K562 (cell line): Measurements from ENCODE around the gene USHBP1. TPM values are rescaled to one million over a fixed set of nuclear protein-coding genes. Genes with fewer than 3 reads are reported as not detected.

Source experiments
- ATAC-seq: fragments of 200-7000 bp; cut with Tn5 transposase; 3 replicates; pipeline ENCODE4 v1.9.1; 2020; ENCODE audit warnings: moderate library complexity
- BruUV-seq: library from RNA; stranded (reverse); fragments of 400-500 nt; replicated peaks from 2 replicates; lab custom pipeline; 2021; lab: Mats Ljungman, UMichigan
- CTCF ChIA-PET: fragments of 300-600 bp; formaldehyde crosslinking; extraction: SDS; loops from one replicate; lab custom pipeline; 2021; ENCODE audit warnings: low intra/inter-chr PET ratio; lab: Yijun Ruan, JAX
- POLR2A ChIA-PET: fragments of 300-600, 350-650 bp; sonication (Branson Sonifier 250); formaldehyde crosslinking; extraction: SDS; loops from one replicate; lab custom pipeline; 2021; ENCODE audit warnings: antibody characterized with exemption, inconsistent platforms; lab: Yijun Ruan, JAX
- DNase-seq, 4 experiments: peaks; one replicate each; pipeline versions ENCODE4 v3.0.0 to v3.0.0-alpha.2; 2011 to 2018; ENCODE audit warnings: low spot score in 3 of 4, mixed read lengths in 3 of 4; ENCODE audit errors: extremely low read depth in 1 of 4
- FAIRE-seq: peaks from 2 replicates; lab custom pipeline; 2011; peaks lifted over from hg19 to GRCh38; lab: Jason Lieb, UNC
- H2AFZ ChIP-seq: 2 replicates; pipeline ENCODE4 v1.6.0; 2011; ENCODE audit warnings: low read depth, low read length, control low read depth, inconsistent platforms
- H3K27ac ChIP-seq: fragments of 200-600 bp; 3 replicates; pipeline ENCODE4 v1.8.0; 2011; ENCODE audit warnings: low read depth, mild to moderate bottlenecking, control low read depth, inconsistent platforms, low read length, moderate library complexity, mixed read lengths; ENCODE audit errors: extremely low read depth
- H3K27me3 ChIP-seq, 2 experiments: fragments of 300-600 bp in 1 of 2; 2 replicates in 1 of 2; 3 replicates in 1 of 2; pipeline versions ENCODE4 v1.6.0 to v1.8.0; 2011; ENCODE audit warnings: inconsistent platforms in 2 of 2, low read length in 2 of 2, mild to moderate bottlenecking in 1 of 2, mixed read lengths in 1 of 2, moderate library complexity in 1 of 2; ENCODE audit not compliant: control insufficient read depth in 2 of 2, insufficient read depth in 2 of 2
- H3K36me3 ChIP-seq: fragments of 300-600 bp; 3 replicates; pipeline ENCODE4 v1.8.0; 2011; ENCODE audit warnings: mild to moderate bottlenecking, low read length, inconsistent platforms; ENCODE audit not compliant: control insufficient read depth, insufficient read depth
- H3K4me1 ChIP-seq, 2 experiments: fragments of 200-600 bp in 1 of 2; replicated peaks in 1 of 2; 2 replicates in 1 of 2; 3 replicates in 1 of 2; pipeline versions ENCODE4 v1.5.1 to v1.8.0; 2011; ENCODE audit warnings: inconsistent platforms in 2 of 2, low read length in 2 of 2, mild to moderate bottlenecking in 1 of 2, mixed read lengths in 1 of 2, moderate library complexity in 1 of 2; ENCODE audit not compliant: control insufficient read depth in 2 of 2, insufficient read depth in 2 of 2
- H3K4me2 ChIP-seq: 2 replicates; pipeline ENCODE4 v1.6.1; 2011; ENCODE audit warnings: low read length, control low read depth, inconsistent platforms, mixed read lengths; ENCODE audit not compliant: insufficient read depth
- H3K4me3 ChIP-seq: fragments of 200-600 bp; sonication (generic), shearing (Covaris generic); 2 replicates; pipeline ENCODE4 v1.5.1; 2016; ENCODE audit warnings: control low read depth, inconsistent platforms
- H3K79me2 ChIP-seq: fragments of 200-600 bp; 3 replicates; pipeline ENCODE4 v1.8.0; 2011; ENCODE audit warnings: low read length, inconsistent platforms; ENCODE audit not compliant: control insufficient read depth, insufficient read depth
- H3K9ac ChIP-seq, 2 experiments: 2 replicates each; pipeline versions ENCODE4 v1.6.0 to v1.6.1; 2011; ENCODE audit warnings: low read depth in 2 of 2, low read length in 2 of 2, control low read depth in 1 of 2, inconsistent platforms in 1 of 2, mild to moderate bottlenecking in 1 of 2, mixed read lengths in 1 of 2; ENCODE audit not compliant: insufficient read depth in 1 of 2
- H3K9me1 ChIP-seq: one replicate; pipeline ENCODE4 v1.6.0; 2011; ENCODE audit warnings: inconsistent platforms, mild to moderate bottlenecking, low read length, moderate library complexity; ENCODE audit not compliant: control insufficient read depth, insufficient read depth
- H3K9me3 ChIP-seq: replicated peaks from 2 replicates; pipeline ENCODE4 v1.5.1; 2011; ENCODE audit warnings: low read depth, low read length, inconsistent platforms; ENCODE audit not compliant: control insufficient read depth, insufficient read depth
- H4K20me1 ChIP-seq: replicated peaks from 2 replicates; pipeline ENCODE4 v1.6.1; 2011; ENCODE audit warnings: low read length, inconsistent platforms, mixed read lengths; ENCODE audit not compliant: control insufficient read depth, insufficient read depth
- CTBP1 ChIP-seq: fragments of 450-650 bp; IDR thresholded peaks from 2 replicates; pipeline ENCODE4 v1.6.1; 2016; ENCODE audit warnings: borderline replicate concordance
- KDM4B ChIP-seq, 2 experiments: fragments of 450-650 bp in 1 of 2; sonication (generic) in 1 of 2; IDR thresholded peaks; 2 replicates each; pipeline ENCODE4 v1.6.1; 2016 to 2017; ENCODE audit warnings: borderline replicate concordance in 2 of 2, antibody characterized with exemption in 1 of 2, low read depth in 1 of 2, mild to moderate bottlenecking in 1 of 2
- STAG1 ChIP-seq: sonication (generic); formaldehyde crosslinking; IDR thresholded peaks from 2 replicates; pipeline ENCODE4 v1.5.0; 2020; ENCODE audit warnings: missing genetic modification reagents, borderline replicate concordance
- WGBS: fragments of 100-300 bp; shearing (Covaris generic); methylation state at CpG from one replicate; pipeline ENCODE4 v1.1.6; 2016; ENCODE audit warnings: low coverage, mixed read lengths; ENCODE audit not compliant: insufficient coverage; ENCODE audit errors: missing lambda C conversion rate; 5-methylcytosine and 5-hydroxymethylcytosine counted together
- in situ Hi-C: fragments of 300-500 bp; cut with MboI; formaldehyde crosslinking; loops from 4 replicates; pipeline ENCODE4 v1.15.0; 2018; ENCODE audit warnings: inconsistent platforms, mixed read lengths
- intact Hi-C: fragments of 100-400 bp; cut with micrococcal nuclease; formaldehyde crosslinking; loops from 2 replicates; pipeline ENCODE4 v1.14.2; 2022
- polyA plus RNA-seq, 8 experiments: library from polyadenylated mRNA; depleted of rRNA in 4 of 8; stranded (reverse) in 5 of 8; unstranded in 3 of 8; fragments of >200 nt; fragmentation: Nextera tagmentation in 2 of 8; fragmentation: Illumina TruSeq in 1 of 8; extraction: Ambion mirVana in 2 of 8; extraction: Trizol in 1 of 8; gene quantifications; 2 replicates each; pipeline versions ENCODE4 v1.2.1 to v1.2.3, GENCODE V29; 2011 to 2014; ENCODE audit warnings: inconsistent platforms in 1 of 8, missing spikeins in 1 of 8
- total RNA-seq, 7 experiments: library from RNA; depleted of rRNA in 6 of 7; stranded (reverse); fragments of >200 nt in 6 of 7; fragmentation: Illumina TruSeq in 2 of 7; extraction: Trizol in 2 of 7; gene quantifications; 2 replicates each; pipeline versions ENCODE4 v1.2.1 to v1.2.3, GENCODE V29; 2011 to 2021; ENCODE audit warnings: low replicate concordance in 1 of 7
- TF ChIP-seq, protein P1 (sequence below): IDR thresholded peaks from 2 replicates; pipeline ENCODE4 v1.6.1; 2011; ENCODE audit warnings: borderline replicate concordance, low read depth, mild to moderate bottlenecking, moderate library complexity, low read length; ENCODE audit not compliant: insufficient read depth, poor library complexity, severe bottlenecking
- TF ChIP-seq, protein P2 (sequence below), 2 experiments: fragments of 450-650 bp; formaldehyde crosslinking in 1 of 2; IDR thresholded peaks; 2 replicates each; pipeline versions ENCODE4 v1.4.0 to v1.6.1; 2014 to 2020; ENCODE audit warnings: mild to moderate bottlenecking in 2 of 2, borderline replicate concordance in 1 of 2, low read depth in 1 of 2

USHBP1 gene
- total and polyA plus RNA-seq, 9 of the 15 experiments (the other 6 are each of a cell fraction or from before 2014, with no cell fraction given) = 0.03 to 0.10 (median 0.05) TPM; not detected in 5

DNA sequence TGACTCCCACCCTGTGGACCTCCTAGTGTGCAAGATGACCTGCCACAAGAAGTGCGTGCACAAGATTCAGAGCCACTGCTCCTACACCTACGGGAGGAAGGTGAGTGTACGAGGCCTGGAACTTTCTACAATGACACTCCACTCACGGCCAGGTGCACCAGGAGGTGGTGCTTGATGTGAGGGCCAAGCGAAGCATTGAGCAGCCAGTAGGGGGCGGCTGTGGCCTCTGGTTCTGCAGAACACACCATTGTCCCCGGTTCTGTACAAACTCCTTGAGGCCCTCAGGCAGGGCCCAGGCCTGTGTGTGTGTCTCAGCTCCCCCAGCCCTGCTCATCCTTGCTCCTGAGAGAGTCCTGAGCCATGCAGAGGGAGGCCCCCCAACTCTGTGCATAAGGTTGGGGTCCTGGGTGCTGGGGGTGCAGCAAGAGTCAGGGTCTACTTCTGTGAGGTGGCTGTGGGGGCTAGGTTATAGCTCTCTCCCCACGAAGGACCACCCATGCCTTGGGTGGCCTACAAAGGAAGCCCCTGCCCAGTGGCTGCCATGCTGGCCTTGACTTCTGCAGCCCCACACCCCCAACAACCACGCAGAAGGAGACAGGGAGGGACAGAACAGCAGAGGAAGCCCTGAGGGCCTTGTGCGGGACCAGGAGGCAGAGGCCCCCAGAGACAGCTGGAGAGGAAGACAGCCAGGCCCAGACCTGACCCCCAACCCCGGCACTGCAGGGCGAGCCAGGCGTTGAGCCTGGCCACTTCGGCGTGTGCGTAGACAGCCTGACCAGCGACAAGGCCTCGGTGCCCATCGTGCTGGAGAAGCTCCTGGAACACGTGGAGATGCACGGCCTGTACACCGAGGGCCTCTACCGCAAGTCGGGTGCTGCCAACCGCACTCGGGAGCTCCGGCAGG lies 59.1 kb downstream of the USHBP1 start:
- intact Hi-C loops = loop anchor here (1.0 to 10.0 kb wide), 3 partner anchors 42 to 131 kb away; partner anchors contain the start of genes HAUS8, MYO9B and NR2F6
- no peak overlapping the region for H3K4me2 ChIP-seq
- H3K27me3 ChIP-seq = no peaks in the 10 kb centered on the region
- in situ Hi-C loops = no loop called here
- H3K36me3 ChIP-seq = peaks cover 58% of the 10 kb centered on the region; the same call in 2 of the 3 replicates
- no peaks in the 10 kb centered on the region for H3K9me3 ChIP-seq
- 77% methylated on average over 20 of the region's 27 CpGs for WGBS
- H3K9ac ChIP-seq = peak overlapping the region in 1 of 2 experiments; percentile 43; a peak in 1 of 4 replicates
- no peak overlapping the region for H3K4me3 ChIP-seq
- no peaks in the 10 kb centered on the region for H3K9me1 ChIP-seq
- ChIA-PET CTCF (interaction anchor here (0.9 to 3.7 kb wide), 2 partner anchors 77 to 87 kb away, joined by 4 to 23 read pairs; no protein-coding TSS in a partner anchor), POLR2A (interaction anchor here (0.6 to 1.4 kb wide), 3 partner anchors 10 to 66 kb away, joined by 3 to 5 read pairs (median 3); partner anchors contain the start of gene USE1)
- H2AFZ ChIP-seq = no peak overlapping the region
- BruUV-seq = no TSS peak
- FAIRE-seq = peak; percentile 85
- DNase-seq = peak; percentile 64 to 84 (median 70)
- H4K20me1 ChIP-seq = 0 out of 2 replicates have a peak, but pooled peaks cover 7% of the 10 kb centered on the region
- H3K79me2 ChIP-seq = no peaks in the 10 kb centered on the region
- peak; percentile 75 for ATAC-seq
- H3K4me1 ChIP-seq = peaks cover 12 to 43% of the 10 kb centered on the region in 2 experiments; a peak in 4 of 5 replicates
- H3K27ac ChIP-seq = no peak overlapping the region
- TF ChIP-seq KDM4B (IDR thresholded peaks at IDR 0.05; ENCODE audit: borderline replicate concordance in 2 of 2, low read depth in 1 of 2) (no peak), STAG1 (CRISPR knock-in tag) (peak; percentile 53; the same call in 1 of the 2 replicates), CTBP1 (no peak)
- TF ChIP-seq, protein P1, sequence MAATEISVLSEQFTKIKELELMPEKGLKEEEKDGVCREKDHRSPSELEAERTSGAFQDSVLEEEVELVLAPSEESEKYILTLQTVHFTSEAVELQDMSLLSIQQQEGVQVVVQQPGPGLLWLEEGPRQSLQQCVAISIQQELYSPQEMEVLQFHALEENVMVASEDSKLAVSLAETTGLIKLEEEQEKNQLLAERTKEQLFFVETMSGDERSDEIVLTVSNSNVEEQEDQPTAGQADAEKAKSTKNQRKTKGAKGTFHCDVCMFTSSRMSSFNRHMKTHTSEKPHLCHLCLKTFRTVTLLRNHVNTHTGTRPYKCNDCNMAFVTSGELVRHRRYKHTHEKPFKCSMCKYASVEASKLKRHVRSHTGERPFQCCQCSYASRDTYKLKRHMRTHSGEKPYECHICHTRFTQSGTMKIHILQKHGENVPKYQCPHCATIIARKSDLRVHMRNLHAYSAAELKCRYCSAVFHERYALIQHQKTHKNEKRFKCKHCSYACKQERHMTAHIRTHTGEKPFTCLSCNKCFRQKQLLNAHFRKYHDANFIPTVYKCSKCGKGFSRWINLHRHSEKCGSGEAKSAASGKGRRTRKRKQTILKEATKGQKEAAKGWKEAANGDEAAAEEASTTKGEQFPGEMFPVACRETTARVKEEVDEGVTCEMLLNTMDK = peak; percentile 45
- TF ChIP-seq, protein P2, sequence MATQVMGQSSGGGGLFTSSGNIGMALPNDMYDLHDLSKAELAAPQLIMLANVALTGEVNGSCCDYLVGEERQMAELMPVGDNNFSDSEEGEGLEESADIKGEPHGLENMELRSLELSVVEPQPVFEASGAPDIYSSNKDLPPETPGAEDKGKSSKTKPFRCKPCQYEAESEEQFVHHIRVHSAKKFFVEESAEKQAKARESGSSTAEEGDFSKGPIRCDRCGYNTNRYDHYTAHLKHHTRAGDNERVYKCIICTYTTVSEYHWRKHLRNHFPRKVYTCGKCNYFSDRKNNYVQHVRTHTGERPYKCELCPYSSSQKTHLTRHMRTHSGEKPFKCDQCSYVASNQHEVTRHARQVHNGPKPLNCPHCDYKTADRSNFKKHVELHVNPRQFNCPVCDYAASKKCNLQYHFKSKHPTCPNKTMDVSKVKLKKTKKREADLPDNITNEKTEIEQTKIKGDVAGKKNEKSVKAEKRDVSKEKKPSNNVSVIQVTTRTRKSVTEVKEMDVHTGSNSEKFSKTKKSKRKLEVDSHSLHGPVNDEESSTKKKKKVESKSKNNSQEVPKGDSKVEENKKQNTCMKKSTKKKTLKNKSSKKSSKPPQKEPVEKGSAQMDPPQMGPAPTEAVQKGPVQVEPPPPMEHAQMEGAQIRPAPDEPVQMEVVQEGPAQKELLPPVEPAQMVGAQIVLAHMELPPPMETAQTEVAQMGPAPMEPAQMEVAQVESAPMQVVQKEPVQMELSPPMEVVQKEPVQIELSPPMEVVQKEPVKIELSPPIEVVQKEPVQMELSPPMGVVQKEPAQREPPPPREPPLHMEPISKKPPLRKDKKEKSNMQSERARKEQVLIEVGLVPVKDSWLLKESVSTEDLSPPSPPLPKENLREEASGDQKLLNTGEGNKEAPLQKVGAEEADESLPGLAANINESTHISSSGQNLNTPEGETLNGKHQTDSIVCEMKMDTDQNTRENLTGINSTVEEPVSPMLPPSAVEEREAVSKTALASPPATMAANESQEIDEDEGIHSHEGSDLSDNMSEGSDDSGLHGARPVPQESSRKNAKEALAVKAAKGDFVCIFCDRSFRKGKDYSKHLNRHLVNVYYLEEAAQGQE (IDR thresholded peaks at IDR 0.05; ENCODE audit: borderline replicate concordance) = peak; percentile 90
- TF ChIP-seq, protein P2 (CRISPR knock-in tag; IDR thresholded peaks at IDR 0.05; ENCODE audit: low read depth) = no peak
